GM21786 (cell line): ENCODE data around the gene ADAT3.
A peak's percentile ranks its signal among the peaks of the same experiment; 100 is the strongest.
"Not testable (repeated sequence)": the region's sequence is repeated elsewhere in the genome, so short reads cannot be mapped to it uniquely, and the experiment has no call there.

Experiments used
- ATAC-seq: cut with Tn5 transposase; IDR thresholded peaks from one replicate; pipeline ENCODE4 v1.9.1; 2021; ENCODE audit not compliant: unreplicated experiment

Gene ADAT3

DNA sequence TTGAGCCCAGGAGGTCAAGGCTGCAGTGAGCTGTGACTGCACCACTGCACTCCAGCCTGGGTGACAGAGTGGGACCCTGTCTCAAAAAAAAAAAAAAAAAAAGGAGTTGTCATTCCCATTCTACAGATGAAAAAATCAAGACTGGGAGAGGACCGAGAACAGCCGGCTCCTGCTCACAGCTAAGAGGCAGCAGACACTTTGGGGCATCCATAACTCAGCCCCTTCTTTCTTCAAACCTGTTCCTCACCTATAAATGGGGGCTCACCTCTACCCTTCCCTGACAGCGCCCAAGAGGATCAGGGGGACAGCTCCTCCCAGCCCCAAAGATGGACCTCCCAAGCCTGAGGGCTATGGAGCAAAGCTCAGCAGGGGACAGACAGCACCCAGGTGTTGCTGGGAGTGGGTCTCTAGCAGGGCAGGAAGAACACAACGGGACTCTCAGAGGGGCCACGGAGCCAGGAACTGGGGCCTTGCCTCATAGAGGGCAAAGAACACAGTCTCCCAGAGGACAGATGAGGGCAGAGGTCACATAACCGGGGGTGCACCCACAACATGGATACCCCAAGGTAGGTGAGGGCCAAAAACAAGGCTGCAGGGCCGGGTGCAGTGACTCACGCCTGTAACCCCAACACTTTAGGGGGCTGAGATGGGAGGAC is 38.4 kb upstream of the ADAT3 start:
- ATAC-seq, result no peak

DNA sequence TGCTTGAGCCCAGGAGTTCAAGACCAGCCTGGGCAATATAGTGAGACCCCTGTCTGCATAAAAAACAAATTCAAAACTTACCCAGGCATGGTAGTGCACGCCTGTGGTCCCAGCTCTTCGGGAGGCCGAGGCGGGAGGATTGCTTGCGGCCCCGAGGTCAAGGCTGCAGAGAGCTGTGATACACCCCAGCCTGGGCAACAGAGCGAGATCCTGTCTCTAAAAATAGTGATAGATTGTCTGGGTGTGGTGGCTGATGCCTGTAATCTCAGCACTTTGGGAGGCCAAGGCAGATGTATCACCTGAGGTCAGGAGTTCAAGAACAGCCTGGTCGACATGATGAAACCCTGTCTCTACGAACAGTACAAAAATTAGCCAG is 37.9 kb upstream of the ADAT3 start:
- no peak for ATAC-seq

DNA sequence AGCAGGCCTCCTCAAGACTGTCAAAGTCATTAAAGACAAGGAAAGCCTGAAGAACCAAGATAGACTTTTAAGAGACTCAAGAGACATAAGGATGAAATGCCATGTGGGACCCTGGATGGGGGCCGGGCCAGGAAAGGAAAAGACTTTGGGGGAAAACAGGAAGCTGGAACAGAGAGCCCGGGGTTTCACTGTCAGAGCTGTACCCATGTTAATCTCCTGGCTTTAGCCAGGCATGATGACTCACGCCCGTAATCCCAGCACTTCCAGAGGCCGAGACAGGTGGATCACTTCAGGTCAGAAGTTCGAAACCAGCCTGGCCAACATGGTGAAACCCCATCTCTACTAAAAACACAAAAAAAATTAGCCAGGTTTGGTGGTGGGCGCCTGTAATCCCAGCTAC is 36.2 kb upstream of the ADAT3 start:
- no peak for ATAC-seq

DNA sequence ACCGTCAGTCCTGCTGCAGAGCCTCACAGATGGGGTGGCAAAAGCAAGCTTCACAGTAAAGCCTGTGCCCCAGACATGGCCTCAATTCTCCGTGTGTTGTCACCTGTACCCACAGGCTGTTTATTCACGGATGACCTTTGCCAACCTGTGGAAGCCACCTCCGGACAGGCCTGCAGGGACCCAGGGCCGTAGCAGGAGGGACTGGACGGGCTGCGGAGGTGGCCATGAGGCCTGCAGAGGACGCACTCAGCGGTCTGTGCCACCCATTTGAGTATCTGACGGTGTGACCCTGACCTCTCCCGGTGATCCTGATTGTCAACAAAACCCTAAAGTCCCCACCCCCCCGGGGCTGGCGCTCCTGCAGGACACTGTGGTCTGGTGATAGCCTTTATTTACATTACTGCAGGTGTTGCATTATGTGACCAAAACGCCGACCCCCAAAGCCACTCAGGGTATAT is 34.0 kb upstream of the ADAT3 start:
- no peak for ATAC-seq

DNA sequence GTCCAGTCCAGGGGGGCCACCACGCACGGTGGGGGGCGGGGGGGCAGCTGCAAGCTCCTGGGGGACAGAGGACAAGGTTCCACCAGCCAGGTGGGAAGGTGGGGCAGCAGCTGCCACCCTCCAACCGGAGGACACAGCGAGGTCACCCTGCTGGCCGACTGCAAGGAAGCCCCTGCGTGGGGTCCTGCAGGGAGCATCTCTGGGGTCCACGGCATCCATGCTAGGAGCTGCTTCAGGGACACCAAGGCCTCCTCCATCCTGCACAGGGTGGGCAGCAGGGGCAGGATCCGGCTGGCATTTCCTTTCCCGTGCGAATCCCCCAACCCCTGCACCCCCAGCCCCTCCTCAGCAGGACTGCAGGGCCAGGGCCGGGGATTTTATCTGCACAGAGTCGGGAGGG is 33.6 kb upstream of the ADAT3 start:
- ATAC-seq, result no peak

DNA sequence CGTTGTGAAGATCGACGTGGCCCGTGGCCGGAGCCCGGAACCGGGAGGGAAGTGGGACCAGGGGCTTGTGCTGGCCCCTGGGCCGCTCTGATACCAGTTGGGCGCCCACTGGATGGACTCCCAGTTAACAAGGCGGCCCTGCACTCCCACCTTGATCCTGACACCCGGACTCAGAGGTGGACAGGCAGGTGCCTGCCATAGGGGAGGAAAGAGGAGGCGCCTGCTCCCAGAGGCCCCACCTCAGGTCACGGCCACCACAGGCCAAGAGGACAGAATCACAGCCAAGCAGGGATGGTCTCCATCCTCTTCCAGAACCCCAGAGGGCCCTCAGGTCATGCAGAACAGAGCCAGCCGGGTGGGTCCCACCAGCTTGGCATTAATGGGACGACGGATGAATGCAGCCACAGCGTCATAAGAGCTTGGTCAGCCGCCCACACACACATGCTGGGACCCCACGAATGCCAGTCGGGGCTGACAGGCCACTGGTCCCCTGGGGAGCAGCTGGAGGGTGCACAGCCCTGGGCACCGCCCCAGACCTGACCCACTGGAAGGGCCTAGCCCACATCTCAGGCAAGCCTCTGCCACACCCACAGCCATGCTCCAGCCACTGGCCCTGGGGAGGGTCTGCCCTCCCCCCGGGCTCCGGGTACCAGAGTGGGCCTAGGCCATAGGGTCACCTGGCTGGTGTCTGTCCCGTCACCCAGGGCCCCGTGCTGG is 32.2 kb upstream of the ADAT3 start:
- ATAC-seq, result no peak

DNA sequence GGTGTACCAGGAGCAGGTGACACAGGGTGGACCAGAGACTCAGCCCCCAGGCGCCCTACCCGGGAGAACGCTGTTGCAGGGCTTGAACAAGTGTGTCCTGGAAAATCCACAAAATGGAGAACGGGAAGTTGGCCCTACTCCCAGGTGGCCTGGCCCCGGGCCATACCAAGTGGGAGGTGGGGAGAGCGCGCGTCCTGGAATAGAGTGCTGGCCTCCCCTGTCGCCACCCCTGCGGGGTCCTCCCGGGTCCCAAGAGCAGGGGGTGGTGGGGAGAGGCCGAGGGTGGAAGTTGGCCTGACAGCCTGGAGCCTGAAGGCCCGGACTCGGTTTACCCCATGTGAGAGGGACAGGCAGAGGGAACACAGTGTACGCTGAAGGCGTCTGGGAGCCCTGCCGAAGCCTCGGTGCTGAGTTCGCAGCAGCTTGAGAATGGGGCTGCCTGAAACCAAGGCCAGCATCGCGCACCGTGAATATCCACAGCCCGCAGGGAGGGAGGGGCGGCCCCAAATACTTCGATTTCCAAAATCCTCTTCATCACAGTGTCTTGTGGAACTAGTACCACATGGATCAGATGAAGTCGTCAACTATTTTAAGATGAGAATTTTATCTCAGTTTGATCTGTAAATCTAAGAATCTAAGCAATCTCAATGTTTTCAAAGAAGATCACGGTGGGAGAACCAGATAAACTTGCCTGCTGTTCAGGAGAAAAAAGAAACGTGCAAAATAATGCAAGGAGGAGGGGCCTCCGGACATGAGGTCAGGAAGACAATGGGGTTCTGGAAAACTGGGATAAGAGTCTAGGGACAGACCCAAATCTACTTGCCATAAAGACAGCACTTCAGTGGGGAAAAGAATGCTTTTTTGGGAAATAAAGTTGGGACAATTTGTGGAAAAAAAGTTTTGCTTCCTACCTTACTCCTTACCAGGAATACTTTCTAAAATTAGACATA is 31.4 kb upstream of the ADAT3 start:
- no peak for ATAC-seq

DNA sequence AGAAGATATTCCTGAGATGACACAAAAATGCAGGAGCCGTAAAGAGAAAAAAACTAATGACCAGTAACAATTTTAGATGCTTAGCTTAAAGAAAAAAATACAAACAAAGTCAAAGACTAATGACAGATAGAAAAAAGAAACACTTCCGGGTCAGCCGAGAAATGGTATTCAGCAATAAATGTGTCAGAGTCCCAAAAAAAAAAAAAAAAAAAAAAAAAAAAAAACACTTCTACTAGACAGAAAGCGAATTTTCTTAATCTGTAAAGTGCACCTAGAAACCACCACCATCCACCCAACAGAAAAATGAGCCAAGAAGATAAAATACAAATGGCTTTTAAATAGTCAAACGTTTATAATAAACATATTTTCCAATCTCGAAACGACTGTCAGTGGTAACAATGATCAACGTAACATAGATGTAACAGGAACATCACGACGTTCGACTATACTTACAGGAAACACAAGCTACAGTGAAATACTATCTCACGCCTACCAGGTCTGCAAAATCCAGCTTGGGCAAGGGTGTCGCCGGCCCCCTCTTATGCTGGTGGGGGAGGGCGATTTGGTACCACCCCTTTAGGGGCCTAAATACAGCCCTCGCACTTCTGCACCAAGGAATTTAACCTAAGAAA is 30.5 kb upstream of the ADAT3 start:
- ATAC-seq, result no peak

DNA sequence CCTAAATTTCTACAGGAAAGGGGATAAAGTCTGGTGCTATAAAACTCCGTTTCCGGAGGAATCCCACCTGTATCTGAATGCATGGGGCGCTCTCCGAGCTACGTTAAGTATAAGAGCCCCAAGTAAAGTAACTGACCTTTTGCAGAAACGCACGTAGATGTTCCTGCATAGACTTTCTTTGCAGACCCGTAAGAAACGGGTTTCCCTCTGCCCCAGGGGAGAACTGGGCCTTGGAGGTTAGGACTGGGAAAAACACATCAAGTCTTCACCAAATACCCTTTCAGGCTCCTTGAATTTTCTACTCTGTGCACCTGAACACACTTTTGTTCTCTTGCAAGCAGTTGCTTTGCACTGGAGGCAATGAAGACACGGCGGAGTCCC is 29.9 kb upstream of the ADAT3 start:
- not testable (repeated sequence) for ATAC-seq

DNA sequence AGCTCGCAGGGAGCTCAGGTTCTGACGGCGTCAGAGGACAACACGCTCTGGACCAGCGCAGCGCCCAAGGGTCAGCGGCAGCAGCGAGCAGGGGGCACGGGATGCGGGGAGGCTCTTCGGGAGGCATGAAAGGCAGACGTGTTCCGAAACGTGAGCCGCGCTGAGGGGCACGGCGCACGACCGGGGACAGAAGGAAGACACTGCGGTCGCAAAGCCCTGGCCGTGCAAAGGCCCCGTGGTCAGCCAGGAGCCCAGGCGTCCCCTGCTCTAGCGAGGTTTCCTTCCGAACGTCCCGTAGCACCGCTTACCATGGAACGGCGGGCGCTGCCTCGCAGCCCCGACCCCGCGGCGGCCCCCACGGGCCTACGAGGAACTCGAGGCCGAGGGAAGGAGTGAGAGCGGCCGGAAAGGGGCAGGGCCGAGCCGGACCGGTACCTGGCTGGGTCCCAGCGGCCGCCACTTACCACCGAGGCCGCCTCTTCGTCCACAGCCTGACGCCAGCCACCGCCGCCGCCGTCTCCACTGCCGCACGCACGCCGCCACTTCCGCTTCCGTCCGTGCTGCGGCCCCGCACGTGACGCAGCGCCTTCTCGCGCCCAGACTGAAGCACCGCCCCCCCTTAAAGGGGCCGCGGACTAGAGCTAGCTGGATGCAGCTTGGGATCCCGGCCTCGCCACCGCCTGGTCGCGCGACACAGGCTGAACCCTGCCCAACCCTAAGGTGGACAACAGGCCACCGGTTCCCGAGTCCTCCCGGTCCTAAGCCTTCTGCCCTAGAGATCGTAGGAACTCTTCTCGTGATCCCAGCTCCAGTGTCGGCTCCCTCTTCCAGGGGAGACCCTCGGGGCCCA is 29.3 kb upstream of the ADAT3 start:
- ATAC-seq, result peak; percentile 83

DNA sequence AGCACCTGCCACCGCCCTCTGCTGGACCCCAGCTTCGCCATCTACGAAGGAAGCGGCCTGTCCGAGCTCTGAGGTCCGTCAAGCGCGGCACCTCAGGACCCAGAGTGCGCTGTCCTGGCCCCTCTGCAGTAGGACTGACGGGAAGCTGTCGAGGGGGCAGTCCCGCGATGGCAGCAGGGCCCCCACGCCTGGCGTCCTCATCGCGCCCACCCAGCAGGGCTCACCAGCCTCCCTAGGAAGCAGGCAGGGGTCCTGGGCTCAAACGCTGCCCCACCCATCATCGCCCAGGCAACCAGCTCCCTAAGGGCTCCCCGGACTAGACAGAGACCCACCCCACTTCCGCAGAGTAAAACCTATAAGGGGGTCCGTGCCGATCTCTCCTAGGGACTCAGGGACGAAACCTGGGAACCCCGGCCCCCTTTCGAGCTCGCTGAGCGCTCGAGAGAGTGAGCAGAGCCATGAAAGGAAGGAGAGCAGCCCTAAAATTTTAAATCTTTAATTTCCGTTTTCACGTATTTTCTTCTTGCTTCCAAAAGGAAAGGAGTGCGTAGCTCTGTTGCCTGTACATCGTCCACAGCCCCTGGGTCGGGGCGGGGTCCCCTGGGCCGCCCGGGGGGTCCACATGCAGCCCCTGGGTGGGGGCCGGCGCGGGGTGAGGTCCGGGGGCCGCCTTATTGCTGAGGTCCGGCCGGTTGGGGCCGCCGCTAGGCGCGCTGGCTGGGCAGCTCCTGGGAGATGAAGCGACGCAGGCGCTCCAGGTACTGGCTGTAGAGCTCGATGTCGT is 28.5 kb upstream of the ADAT3 start:
- ATAC-seq, result not testable (repeated sequence)

DNA sequence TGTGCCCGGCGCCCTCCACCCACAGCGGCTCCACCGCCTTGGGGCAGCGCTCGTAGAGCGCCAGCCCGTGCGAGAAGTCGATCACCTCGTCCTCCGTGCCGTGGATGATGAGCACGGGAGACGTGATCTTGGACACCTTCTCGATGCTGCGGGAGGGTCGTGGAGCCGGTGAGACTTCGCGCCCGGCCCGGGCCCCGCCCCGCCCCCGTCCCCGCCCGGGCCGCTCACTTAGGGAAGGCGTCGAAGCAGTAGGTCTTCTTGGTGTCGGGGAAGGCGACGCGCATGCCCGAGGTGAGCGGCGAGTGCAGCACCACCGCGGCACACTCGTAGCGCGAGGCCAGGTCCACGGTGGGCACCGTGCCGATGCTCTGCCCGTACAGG is 27.9 kb upstream of the ADAT3 start:
- ATAC-seq, result not testable (repeated sequence)

DNA sequence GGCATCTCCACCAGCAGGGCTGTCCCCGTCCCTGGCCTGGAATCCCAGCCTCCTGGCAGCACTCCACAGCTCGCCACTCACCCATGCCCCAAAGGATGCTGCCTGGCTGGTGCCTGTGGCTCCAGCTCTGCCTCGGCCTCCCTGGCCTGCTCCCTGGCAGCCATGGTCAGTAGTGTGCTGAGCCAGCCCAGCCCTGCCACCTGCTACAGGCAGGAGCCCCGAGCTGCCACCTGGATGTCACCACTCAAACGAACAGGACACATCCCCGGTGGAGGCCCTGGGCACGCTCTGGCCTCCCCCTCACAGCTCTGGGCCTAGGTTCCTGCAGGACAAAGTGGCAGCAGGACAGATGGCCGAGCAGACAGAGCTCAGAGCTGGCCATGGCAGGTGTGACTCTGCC is 26.6 kb upstream of the ADAT3 start:
- not testable (repeated sequence) for ATAC-seq

DNA sequence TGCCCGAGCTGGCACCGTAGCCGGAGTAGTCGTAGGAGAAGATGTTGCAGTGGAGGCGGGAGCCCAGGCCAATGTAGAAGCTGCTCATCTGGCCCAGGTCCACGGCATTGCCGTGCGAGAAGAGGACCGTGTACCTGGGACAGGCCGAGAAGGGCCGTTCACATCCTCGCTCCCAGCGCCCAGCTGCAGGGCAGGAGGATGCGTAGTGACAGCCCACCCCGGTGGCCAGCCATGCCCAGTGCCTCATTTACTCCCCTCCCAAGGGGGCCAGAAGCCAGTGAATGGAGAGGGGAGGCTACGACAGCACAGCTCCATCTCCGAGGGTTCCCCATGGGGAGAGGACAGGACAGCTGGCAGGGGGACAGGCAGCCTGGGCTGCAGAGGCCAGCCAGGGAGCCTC is 25.2 kb upstream of the ADAT3 start:
- not testable (repeated sequence) for ATAC-seq

DNA sequence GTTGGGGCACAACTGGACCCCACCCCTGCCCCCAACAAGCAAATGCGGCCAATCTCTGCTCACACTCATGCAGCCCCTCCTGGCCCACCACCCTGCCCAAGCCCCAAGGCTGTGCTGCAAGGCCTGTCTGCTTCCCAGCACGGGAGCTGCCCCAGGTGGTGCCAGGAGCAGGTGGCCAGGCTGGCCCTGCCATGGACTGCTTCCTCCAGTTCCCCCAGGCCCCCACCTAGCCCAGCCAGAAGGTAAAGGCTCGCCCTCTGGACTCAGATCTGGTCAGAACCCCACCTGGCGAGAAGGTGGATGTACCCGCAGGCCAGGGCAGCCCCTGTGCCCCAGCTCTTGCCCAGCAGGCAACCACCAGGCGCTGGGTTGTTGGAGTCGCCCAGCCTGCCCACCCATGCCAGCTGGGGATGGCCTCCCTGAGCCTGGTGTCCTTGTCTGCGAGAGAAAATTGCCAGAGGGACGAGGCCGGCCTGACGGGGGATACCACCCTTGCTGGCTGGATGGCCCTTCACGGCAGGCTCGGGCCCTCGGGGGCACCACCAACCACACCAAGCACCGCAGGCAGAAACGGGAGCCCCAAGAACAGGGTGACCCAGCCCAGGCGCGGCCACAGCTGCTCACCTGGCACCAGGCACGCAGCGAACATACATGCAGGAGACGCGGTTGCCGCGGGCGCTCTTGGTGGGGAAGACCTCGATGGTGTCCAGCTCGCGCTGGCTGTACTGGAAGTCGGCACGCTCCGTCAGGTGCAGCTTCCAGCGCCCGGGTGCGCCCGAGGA is 24.4 kb upstream of the ADAT3 start:
- ATAC-seq, result no peak

DNA sequence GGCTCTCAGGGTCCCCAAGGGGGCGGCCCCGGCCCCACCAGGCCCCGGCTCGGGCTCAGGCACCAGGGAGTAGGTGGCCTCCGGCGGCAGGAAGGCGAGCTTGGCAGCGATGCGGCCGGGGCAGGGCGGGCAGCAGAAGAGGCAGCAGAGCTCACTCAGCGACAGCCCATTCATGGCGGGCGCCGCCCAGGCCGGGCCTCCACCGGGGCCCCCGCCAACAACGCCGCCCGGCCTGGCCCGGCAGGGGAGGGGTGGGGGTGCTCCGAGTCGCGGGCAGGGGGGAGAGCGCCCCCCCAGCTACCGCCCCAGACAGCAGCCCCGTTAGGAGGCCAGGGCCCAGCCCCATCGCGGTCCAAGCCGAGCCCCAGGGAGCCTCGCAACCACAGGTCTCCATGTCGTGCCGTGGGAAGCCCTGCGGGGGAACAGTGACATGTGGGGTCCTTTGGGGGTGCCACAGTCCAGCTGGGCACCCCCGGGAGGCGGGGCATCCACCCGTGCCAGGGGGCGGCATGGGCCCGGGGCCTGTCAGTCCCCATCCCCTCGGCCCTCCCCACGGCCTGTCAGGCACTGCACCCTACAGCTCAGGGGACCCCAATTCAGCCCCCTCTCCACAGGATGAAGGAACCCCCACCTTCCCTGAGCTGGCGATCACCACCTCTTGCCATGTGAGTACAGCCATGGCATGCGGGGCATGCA is 23.7 kb upstream of the ADAT3 start:
- ATAC-seq, result not testable (repeated sequence)

DNA sequence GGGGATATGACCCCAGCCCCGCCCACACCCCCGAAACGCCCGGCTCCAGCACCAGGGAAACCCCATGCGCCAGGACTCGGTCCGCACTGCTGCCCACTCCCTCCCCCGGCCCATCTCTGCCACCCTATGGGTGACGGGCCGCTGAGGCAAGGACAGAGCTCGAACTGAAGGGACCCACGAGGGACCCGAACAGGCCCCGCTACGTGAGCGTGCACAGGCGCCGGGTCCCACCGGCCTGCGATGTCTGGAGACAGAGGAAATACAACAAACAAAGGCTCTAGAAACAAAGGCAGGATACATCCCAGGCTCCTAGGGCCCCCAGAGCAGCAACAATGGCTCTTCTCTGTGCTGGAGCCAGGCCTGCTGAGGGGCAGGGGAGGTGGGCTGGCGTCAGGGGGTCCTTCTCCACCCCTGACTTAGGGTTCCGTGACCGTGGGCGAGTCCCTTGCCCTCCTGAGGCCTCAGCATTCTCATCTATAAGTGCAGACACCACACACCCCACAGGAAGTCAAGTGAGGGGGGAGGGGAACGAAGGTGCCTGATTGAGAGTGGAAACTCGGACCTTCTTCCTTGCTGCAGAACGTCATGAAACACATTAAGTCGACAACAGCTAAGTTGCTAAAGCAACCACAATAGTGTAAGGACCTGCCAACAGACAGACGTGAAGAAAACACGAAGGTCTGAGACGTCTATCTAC is 23.0 kb upstream of the ADAT3 start:
- ATAC-seq, result no peak
